Measurements from ENCODE around the gene CIZ1. TPM values are rescaled to one million over a fixed set of nuclear protein-coding genes. Genes with fewer than 3 reads are reported as not detected.

Gene CIZ1
- total and polyA plus RNA-seq, 2 of the 13 experiments (the other 11 are each of a cell fraction or from before 2014, with no cell fraction given), result 30.6 to 50.3 TPM

- TF ChIP-seq ZNF615 (CRISPR knock-in tag; IDR thresholded peaks at IDR 0.05; ENCODE audit: borderline replicate concordance) (no peak), ZFX (CRISPR knock-in tag; IDR thresholded peaks at IDR 0.05; ENCODE audit: low read depth) (0 out of 2 replicates have a peak, but pooled peaks have one; percentile 24), ZNF513 (CRISPR knock-in tag; conservative IDR thresholded peaks at IDR 0.05) (no peak), ZFP62 (CRISPR knock-in tag; IDR thresholded peaks at IDR 0.05) (no peak)
Observed at GRCh38 chr9:128149001-128149701, 42.2 kb downstream of the CIZ1 start, which contains the start of gene LCN2 (continued).

DNA sequence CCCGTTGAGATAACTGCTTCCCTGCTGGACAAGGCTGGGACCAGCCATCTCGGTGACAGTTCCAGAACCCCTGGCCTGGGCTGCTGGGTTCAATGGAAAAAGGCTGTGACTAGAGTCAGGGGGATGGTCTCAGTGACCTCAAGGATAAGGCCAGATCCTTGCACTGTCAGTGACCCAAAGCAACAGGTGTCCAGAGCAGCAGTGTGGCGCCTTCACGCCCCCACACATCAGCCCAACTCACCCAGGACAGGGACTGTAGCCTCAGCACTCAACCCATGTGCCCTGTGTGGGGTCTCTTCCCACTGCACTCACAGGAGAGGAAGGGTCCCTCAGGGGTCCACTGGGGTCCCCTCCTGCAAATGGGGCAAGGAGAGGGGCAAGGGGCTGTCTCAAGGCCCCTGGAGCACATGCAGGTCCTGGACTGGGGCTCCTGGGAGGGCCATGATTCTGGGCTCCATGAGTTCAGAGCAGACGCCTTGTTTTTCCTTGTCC is 42.8 kb downstream of the CIZ1 start:
- ChIA-PET CTCF (ENCODE audit: low intra/inter-chr PET ratio, low total read pairs) (no interaction called here), POLR2A (interaction anchor here (0.6 to 1.5 kb wide), 2 partner anchors 11 to 347 kb away, joined by 3 to 4 read pairs; partner anchors contain the start of gene BBLN)
- no peak overlapping the region for H2AFZ ChIP-seq (ENCODE audit: low read length)
- in situ Hi-C loops (cut with HindIII; ENCODE audit: extremely low pct_ligation_motif_present, low pct_unique_long_range_greater_than_20kb), result no loop called here
- H3K4me2 ChIP-seq (ENCODE audit: low read depth, low read length), result peak overlapping the region; percentile 71
- peaks cover 75% of the 10 kb centered on the region for H3K4me1 ChIP-seq (ENCODE audit: insufficient read depth, low read length)
- ATAC-seq, result no peak
- H3K27me3 ChIP-seq (ENCODE audit: control insufficient read depth in 1 of 2, insufficient read depth in 2 of 2, low read length in 2 of 2), result peaks cover 9 to 51% of the 10 kb centered on the region in 2 experiments; a peak in 4 of 5 replicates
- no peaks in the 10 kb centered on the region for H3K9me3 ChIP-seq (ENCODE audit: low read length)
- no peak overlapping the region; the same call in 1 of the 2 replicates for H3K9ac ChIP-seq (ENCODE audit: insufficient read depth, low read depth, low read length)
- H3K4me3 ChIP-seq (replicated peaks in 1 of 3; ENCODE audit: insufficient read depth in 1 of 3, low read depth in 2 of 3, low read length in 3 of 3), result peak overlapping the region in 1 of 3 experiments; percentile 59; a peak in 1 of 6 replicates
- no peak for DNase-seq (ENCODE audit: low spot score)
- no CpG with 5 or more reads among the region's 5 CpGs for WGBS (ENCODE audit: low lambda C conversion rate)
- H3K36me3 ChIP-seq (replicated peaks in 1 of 2; ENCODE audit: control insufficient read depth in 1 of 2, insufficient read depth in 2 of 2, low read length in 2 of 2), result no peaks in the 10 kb centered on the region
- FAIRE-seq, result no peak
- intact Hi-C loops (cut with micrococcal nuclease; ENCODE audit: unreplicated experiment), result no loop called here
- H3K27ac ChIP-seq (ENCODE audit: extremely low read length, insufficient read depth, low read length), result no peak overlapping the region
- no peaks in the 10 kb centered on the region for H3K79me2 ChIP-seq (ENCODE audit: insufficient read depth, low read length)
- peak; percentile 27; the same call in 1 of the 2 replicates for TF ChIP-seq KDM5B (CRISPR knock-in tag; IDR thresholded peaks at IDR 0.05; ENCODE audit: borderline replicate concordance)
- no peak for TF ChIP-seq ZNF687 (CRISPR knock-in tag; IDR thresholded peaks at IDR 0.05)
- H4K20me1 ChIP-seq (ENCODE audit: insufficient read depth, low read length), result no peaks in the 10 kb centered on the region
- BruUV-seq (replicated peaks), result no TSS peak

Measured in HepG2 (cell line).